HG03342 (cell line): ENCODE results near the gene SENP2.
"Not testable (repeated sequence)": the region's sequence is repeated elsewhere in the genome, so short reads cannot be mapped to it uniquely, and the experiment has no call there.

Experiments used
- ATAC-seq: cut with Tn5 transposase; IDR thresholded peaks from one replicate; pipeline ENCODE4 v1.9.1; 2021; ENCODE audit warnings: mild to moderate bottlenecking, moderate library complexity; ENCODE audit not compliant: unreplicated experiment

The SENP2 gene

DNA sequence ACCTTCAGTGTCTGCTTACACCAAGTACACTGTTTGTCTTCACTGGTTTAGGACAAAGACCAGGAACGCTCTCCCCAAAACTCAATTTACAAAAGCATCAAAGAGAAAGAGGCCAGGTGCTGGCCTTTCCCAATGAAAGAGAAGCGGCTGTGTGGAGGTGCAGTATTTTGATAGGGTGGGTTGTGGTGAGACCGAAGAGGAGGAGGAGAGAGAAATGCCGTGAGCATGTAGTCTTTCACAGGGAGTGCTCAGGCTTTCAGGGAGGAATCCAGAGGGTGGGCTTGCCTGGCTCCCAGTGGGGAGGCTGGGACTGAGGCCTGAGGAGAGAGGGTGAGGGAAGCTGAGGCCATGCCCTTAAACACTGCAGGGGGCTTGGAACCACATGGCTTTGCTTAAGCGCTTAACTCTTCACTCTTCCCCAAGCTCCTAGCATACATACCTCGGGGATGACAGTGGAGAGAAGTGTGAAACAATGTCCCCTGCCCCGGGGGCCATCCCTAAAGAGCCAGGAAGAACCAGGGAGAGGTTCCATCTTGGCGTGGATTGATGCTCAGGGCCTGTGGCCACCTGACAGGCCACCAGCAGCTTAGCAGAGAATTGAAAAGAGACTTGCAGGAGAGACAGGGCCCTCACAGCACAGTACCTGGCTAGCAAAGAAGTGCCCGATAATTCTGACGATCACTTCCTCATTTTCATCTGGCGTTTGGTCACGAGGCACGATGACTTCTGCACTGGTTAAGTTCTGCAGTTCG, 60.5 kb downstream of the SENP2 start:
- no peak for ATAC-seq

DNA sequence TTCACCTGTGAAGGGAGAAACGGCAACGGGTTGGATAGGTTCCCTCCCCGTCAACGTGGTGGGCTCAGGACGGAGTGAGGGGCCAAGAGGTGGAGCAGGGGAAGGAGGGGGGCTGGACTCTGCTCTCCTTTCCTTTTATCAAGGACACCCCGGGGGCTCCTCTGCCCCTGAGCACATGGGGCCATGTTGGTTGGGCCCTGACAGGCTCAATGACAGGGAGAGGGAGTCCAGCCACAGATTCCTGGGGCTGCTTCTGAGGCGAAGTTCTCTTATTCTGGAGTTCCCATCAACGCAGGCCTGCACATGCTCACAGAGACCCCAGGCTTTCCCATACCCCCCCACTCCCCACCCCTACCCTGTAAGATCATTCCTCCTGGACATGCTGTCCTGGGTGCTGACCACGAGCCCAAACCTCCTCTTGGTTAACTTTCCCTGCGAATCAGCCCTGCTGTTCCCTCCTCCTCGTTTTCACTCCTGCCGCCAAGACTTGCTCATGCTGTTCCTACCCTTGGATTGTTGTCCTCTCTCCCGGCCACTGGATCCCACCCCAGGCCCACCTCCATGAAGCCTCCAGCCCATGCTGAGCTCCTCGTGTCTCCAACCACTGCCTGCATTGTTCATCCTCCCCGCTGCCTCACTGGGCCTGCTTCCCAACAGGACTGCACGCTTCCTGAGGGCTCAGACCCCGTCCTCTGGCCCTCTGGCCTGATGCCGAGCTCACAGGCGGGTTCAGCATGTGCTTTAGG, 61.2 kb downstream of the SENP2 start:
- no peak for ATAC-seq

DNA sequence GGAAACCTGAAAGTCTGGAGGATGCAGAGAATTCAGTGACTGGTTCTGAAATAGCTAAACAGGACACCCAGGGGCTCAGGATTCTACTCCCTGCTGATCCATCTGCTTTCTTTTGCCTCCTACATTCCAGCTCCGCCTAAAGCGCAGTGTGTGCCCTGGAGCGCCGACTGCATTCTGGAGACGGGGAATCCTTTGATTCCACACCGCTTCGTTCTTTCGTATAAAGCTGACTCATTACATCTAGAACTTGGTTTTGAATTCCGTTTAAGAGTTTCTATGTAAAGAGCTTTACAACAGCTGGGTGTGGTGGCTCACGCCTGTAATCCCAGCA, 61.8 kb downstream of the SENP2 start:
- ATAC-seq, result no peak

GRCh38 chr3:185648396-185648795, 62.3 kb downstream of the SENP2 start:
- ATAC-seq, result no peak

GRCh38 chr3:185649414-185649813, 63.3 kb downstream of the SENP2 start:
- ATAC-seq, result no peak

DNA sequence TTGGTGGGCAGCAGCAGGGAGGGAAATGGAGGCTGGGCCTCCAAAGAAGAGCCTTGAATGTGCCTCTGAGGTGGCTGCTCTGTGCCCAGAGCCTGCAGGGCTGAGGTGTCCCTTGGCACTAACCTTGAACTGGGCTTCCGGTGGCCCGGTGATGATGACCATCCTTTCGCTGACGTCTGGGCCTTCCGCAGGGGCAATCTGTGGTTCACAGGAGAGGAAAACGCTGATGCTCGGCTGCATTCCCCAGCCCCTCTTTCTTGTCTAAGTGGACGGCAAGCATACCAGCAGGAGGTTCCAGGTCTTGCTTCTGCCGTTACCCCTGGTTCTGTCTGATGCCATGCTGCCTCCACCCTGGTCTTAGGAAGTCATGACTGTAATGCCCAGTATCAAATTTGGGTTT, 65.9 kb downstream of the SENP2 start:
- ATAC-seq, result no peak

GRCh38 chr3:185653949-185654757, 68.1 kb downstream of the SENP2 start:
- ATAC-seq, result no peak

- ATAC-seq, result no peak
These were observed 68.7 kb downstream of the SENP2 start for GRCh38 chr3:185654758-185655145.

GRCh38 chr3:185655426-185656320, 69.6 kb downstream of the SENP2 start:
- ATAC-seq, result no peak

- no peak for ATAC-seq
These were observed 70.3 kb downstream of the SENP2 start for GRCh38 chr3:185656321-185656840.

GRCh38 chr3:185657211-185657610, 71.1 kb downstream of the SENP2 start:
- ATAC-seq, result no peak

DNA sequence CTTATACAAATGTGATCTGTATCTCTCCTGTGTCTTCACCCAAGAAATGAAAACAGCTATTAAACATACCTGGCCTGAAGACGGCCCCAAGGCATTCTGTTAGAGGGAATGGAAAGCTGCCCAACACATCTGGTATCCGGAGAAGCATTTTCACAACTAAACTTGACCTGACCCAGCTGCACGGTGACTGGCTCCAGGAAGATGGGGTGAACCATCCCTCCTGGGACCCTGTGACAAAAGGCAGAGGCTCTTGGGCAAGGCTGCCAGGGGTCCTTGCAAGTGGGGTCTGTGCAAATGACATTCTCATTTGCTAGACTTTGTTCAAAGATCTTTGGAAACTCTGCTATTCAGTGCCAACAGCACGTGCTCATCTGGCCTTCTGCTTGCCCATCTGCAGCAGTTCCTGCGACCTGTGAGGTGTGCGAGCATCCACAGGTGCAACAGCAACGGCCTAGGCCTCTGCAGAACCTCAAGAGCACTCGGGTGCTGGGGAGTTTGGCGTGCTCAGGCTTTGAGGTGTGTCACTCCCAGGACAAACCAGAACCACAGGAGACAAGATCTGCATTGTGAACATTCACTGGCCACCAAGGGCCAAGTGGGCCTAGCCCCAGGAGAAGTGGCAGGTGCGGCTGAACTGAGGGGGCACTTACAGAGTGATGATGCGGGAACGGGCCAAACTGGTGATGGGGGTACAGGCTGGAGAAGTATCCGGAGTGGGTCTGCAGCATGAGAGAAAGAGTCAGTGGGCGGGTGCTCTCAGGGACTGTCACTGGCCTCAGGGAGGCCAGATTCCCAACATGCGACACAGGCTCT, 71.8 kb downstream of the SENP2 start:
- no peak for ATAC-seq

DNA sequence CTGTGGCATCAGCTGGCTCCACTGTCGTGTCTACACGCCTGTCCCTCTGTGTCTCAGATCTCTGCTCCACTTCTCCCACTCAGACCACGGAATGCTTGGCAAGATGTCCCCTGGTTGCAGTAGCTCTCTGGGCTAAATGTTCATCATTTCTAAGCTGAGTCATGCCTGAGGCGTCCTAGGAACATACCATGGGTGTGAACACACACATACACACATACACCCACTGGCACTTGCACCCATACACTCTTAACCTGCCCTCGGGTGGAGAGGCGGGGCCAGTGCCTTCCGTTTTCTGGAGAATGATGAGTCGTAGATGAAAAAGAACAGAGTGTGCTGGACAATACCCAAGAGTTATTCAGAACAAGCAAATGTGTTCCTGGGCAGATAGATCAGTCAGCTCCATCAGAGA, 72.4 kb downstream of the SENP2 start:
- no peak for ATAC-seq

GRCh38 chr3:185658943-185659342, 72.8 kb downstream of the SENP2 start:
- ATAC-seq, result no peak

DNA sequence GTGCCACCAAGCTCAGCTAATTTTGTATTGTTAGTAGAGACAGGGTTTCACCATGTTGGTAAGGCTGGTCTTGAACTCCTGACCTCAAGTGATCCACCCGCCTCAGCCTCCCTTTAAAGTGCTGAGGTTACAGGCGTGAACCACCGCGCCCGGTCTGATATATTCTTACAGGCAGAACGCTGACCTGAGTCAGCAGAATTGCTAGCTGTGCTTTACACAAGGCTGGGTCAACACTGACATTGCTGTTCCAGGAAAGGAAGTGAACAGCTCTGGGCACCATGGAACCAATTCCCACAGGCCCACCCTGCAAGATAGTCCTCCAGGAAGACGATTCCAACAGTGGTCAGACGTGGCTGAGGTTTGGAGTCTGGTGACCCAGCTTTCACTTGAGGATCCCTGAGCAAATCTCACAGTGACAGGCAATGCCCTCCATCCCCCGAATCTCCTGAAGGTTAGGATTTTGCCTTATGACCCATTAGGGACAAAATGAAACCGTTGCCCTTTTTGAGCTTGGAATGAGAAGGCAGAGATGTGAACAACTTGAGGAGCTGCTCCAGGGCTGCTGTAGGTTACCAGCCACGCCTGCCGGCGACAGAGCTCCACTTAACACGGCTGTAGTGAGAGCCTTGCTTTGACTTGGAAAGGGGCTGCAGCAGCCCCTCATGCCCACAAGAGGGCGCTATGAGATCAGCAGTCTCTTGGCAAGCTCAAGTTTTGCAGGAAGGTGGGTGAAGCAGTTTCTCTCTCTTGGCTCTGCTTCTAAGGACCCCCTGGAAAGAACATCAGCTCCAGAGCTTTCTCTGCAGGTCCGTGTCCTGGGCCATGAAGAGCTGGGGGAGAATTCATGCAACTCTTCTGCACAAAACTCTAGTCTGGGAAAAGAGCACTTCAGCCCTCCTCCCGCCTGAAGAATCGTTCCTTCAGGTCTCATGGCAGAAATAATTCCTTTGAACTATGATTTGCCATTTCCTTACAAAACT, 74.1 kb downstream of the SENP2 start:
- peak; percentile 73 for ATAC-seq

GRCh38 chr3:185661296-185661695, 75.2 kb downstream of the SENP2 start:
- ATAC-seq, result not testable (repeated sequence)

DNA sequence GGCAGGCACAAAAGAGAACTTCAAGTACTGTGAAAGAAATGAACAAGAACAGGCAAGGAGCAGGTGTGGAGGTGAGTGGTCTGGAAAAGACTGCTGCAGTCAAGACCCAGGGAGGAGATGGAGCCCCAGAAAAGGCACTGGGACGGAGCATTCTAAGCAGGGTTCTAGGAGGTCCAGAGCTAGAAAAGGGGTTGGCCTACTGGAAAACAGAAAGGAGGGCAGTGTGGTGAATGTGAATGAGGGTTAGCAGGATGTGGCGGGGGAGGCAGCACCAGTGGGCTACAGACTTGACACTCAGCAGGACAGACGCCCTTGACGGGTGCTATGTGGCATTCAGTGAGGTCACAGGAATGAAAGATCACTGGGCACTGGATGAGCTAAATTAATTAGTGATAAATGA, 75.7 kb downstream of the SENP2 start:
- no peak for ATAC-seq

GRCh38 chr3:185663929-185664328, 77.8 kb downstream of the SENP2 start:
- ATAC-seq, result no peak
